ENCODE data around the gene ZCCHC18. TPM values are rescaled to one million over a fixed set of nuclear protein-coding genes. Genes with fewer than 3 reads are reported as not detected.

Gene ZCCHC18
- total RNA-seq, 1 experiment from 2014 or later, result not detected

DNA sequence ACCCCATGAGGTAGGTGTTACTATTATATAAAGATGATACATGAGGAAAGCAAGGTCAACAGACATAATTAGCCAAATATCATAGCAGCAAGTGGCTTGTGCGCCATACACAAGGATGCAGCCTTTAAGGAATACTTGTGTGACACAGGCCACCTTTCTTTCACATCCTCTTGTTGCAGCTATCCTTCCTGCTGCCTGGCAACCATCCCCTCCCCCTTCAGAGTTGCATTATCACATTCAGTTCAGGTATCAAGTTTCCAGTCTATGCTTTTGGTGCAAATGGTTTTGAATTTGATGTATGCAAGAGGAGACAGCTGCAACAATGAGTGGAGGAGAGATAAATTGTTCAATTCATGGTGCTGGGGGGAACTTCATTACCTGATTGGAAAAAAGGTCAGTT is 6.4 kb downstream of the ZCCHC18 start:
- H3K9me2 ChIP-seq (ENCODE audit: insufficient read depth), result no peaks in the 10 kb centered on the region
- POLR2A ChIA-PET, result no interaction called here
- H3K27ac ChIP-seq (ENCODE audit: low read depth, low read length), result no peak overlapping the region
- H3K4me2 ChIP-seq (ENCODE audit: low read length), result no peak overlapping the region
- no peak overlapping the region for H3K9ac ChIP-seq (ENCODE audit: low read length)
- no peak overlapping the region for H3K4me3 ChIP-seq (replicated peaks in 1 of 2; ENCODE audit: low read depth in 1 of 2, low read length in 2 of 2)
- H3K36me3 ChIP-seq (ENCODE audit: control insufficient read depth in 1 of 2, insufficient read depth in 2 of 2, low read length in 2 of 2), result no peaks in the 10 kb centered on the region
- no peaks in the 10 kb centered on the region for H3K9me3 ChIP-seq (ENCODE audit: control insufficient read depth in 1 of 2, insufficient read depth in 1 of 2, low read depth in 1 of 2, low read length in 2 of 2)
- DNase-seq (ENCODE audit: low read depth, low spot score) (no peak), ATAC-seq (no peak)
- no TSS peak for BruUV-seq (replicated peaks)
- no peak overlapping the region for H2AFZ ChIP-seq (ENCODE audit: low read depth, low read length, poor library complexity, severe bottlenecking)
- intact Hi-C loops (cut with micrococcal nuclease), result no loop called here
- no peaks in the 10 kb centered on the region for H3K27me3 ChIP-seq (ENCODE audit: insufficient read depth, low read length)
- CTCF ChIA-PET, result no interaction called here
- TF ChIP-seq ELF1 (IDR thresholded peaks at IDR 0.05; ENCODE audit: borderline replicate concordance, low read depth) (no peak), TCF7L2 (IDR thresholded peaks at IDR 0.05; ENCODE audit: borderline replicate concordance, extremely low read depth, insufficient read depth, insufficient read length) (no peak), SP1 (IDR thresholded peaks at IDR 0.05; ENCODE audit: low read depth) (no peak), ZNF274 (IDR thresholded peaks at IDR 0.05; ENCODE audit: low read depth, low read length) (no peak), EGR1 (IDR thresholded peaks at IDR 0.05; ENCODE audit: low read depth) (no peak), POLR2A (IDR thresholded peaks at IDR 0.05; ENCODE audit: borderline replicate concordance, extremely low read depth, insufficient read depth, insufficient read length) (no peak), YY1 (IDR thresholded peaks at IDR 0.05; ENCODE audit: extremely low read depth, insufficient replicate concordance, low read depth, low read length) (no peak)
- TF ChIP-seq, protein P1, sequence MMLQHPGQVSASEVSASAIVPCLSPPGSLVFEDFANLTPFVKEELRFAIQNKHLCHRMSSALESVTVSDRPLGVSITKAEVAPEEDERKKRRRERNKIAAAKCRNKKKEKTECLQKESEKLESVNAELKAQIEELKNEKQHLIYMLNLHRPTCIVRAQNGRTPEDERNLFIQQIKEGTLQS (IDR thresholded peaks at IDR 0.05), result no peak
- TF ChIP-seq, protein P2, sequence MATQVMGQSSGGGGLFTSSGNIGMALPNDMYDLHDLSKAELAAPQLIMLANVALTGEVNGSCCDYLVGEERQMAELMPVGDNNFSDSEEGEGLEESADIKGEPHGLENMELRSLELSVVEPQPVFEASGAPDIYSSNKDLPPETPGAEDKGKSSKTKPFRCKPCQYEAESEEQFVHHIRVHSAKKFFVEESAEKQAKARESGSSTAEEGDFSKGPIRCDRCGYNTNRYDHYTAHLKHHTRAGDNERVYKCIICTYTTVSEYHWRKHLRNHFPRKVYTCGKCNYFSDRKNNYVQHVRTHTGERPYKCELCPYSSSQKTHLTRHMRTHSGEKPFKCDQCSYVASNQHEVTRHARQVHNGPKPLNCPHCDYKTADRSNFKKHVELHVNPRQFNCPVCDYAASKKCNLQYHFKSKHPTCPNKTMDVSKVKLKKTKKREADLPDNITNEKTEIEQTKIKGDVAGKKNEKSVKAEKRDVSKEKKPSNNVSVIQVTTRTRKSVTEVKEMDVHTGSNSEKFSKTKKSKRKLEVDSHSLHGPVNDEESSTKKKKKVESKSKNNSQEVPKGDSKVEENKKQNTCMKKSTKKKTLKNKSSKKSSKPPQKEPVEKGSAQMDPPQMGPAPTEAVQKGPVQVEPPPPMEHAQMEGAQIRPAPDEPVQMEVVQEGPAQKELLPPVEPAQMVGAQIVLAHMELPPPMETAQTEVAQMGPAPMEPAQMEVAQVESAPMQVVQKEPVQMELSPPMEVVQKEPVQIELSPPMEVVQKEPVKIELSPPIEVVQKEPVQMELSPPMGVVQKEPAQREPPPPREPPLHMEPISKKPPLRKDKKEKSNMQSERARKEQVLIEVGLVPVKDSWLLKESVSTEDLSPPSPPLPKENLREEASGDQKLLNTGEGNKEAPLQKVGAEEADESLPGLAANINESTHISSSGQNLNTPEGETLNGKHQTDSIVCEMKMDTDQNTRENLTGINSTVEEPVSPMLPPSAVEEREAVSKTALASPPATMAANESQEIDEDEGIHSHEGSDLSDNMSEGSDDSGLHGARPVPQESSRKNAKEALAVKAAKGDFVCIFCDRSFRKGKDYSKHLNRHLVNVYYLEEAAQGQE (IDR thresholded peaks at IDR 0.05; ENCODE audit: low read depth), result no peak
- no peaks in the 10 kb centered on the region for H3K4me1 ChIP-seq (ENCODE audit: control insufficient read depth in 1 of 2, insufficient read depth in 2 of 2, low read length in 2 of 2)
- no peaks in the 10 kb centered on the region for H4K20me1 ChIP-seq (ENCODE audit: insufficient read depth)
- H3K79me2 ChIP-seq (ENCODE audit: insufficient read depth, low read length), result no peaks in the 10 kb centered on the region
- RAD21 ChIA-PET (ENCODE audit: low non-redundant PET in 1 of 2, low total read pairs in 2 of 2, uncharacterized antibody in 2 of 2, unreplicated experiment in 2 of 2), result no interaction called here
